ENCODE results near the gene ERBB4. TPM values are rescaled to one million over a fixed set of nuclear protein-coding genes. Genes with fewer than 3 reads are reported as not detected.

The ERBB4 gene
- total RNA-seq, 1 donor from 2014 or later = 22.6 TPM

DNA sequence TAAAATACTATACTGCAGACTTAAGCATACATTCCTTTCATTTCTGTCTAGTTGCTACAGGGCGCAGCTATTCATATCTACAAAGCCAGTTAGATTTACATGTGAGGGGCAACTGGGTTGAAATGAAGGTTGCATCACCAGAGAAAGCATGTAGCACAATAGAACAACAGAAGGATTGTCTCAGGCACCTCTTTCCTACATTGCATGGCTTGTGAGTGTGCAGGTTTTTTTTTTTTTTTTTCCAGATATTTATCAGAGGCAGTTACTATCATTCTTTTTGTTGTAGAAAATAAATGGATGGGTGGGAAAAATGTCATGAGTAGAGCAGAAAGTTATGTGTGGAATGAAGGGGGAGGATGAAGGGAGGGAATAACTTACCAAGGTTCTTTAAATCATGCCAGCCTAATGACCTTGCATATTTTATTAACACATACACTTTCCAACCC lies 86.8 kb downstream of the ERBB4 start:
- H3K27ac ChIP-seq = no peak overlapping the region
- DNase-seq = no peak

DNA sequence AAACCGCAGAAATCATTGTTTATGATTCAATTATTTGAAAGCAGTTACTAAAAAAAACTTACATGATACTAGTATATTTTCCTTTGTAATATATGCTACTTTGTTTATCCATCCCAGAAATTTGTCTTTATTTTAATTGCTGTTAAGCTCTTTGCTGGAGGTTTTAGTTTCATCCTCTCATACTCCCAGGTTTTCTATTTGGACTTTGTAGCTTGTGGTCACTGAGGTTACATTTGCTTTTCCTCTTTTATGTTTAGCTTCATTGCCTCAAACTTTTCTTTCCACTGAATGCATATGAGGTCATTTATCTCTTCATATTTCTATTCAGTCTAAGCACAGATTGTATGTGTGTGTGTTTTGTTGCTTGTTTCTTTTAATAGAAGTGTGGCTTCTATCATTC lies 89.9 kb downstream of the ERBB4 start:
- no peaks in the 10 kb centered on the region for H3K36me3 ChIP-seq
- DNase-seq (no peak), ATAC-seq (no peak)
- H3K27me3 ChIP-seq = no peaks in the 10 kb centered on the region
- no peaks in the 10 kb centered on the region for H3K4me1 ChIP-seq
- TF ChIP-seq, protein P1, sequence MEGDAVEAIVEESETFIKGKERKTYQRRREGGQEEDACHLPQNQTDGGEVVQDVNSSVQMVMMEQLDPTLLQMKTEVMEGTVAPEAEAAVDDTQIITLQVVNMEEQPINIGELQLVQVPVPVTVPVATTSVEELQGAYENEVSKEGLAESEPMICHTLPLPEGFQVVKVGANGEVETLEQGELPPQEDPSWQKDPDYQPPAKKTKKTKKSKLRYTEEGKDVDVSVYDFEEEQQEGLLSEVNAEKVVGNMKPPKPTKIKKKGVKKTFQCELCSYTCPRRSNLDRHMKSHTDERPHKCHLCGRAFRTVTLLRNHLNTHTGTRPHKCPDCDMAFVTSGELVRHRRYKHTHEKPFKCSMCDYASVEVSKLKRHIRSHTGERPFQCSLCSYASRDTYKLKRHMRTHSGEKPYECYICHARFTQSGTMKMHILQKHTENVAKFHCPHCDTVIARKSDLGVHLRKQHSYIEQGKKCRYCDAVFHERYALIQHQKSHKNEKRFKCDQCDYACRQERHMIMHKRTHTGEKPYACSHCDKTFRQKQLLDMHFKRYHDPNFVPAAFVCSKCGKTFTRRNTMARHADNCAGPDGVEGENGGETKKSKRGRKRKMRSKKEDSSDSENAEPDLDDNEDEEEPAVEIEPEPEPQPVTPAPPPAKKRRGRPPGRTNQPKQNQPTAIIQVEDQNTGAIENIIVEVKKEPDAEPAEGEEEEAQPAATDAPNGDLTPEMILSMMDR (IDR thresholded peaks at IDR 0.05) = no peak
- intact Hi-C loops (cut with DNase I) = no loop called here
- no peak overlapping the region for H3K4me3 ChIP-seq
- H3K9me3 ChIP-seq = no peaks in the 10 kb centered on the region
- H3K27ac ChIP-seq = no peak overlapping the region

More for the DNA sequence above, 86.8 kb downstream of the ERBB4 start:
- H3K36me3 ChIP-seq = no peaks in the 10 kb centered on the region
- no peaks in the 10 kb centered on the region for H3K27me3 ChIP-seq
- TF ChIP-seq, protein P1 (IDR thresholded peaks at IDR 0.05) = no peak
- intact Hi-C loops (cut with DNase I) = no loop called here
- H3K4me3 ChIP-seq = no peak overlapping the region
- no peak for ATAC-seq
- no peaks in the 10 kb centered on the region for H3K9me3 ChIP-seq
- no peaks in the 10 kb centered on the region for H3K4me1 ChIP-seq

DNA sequence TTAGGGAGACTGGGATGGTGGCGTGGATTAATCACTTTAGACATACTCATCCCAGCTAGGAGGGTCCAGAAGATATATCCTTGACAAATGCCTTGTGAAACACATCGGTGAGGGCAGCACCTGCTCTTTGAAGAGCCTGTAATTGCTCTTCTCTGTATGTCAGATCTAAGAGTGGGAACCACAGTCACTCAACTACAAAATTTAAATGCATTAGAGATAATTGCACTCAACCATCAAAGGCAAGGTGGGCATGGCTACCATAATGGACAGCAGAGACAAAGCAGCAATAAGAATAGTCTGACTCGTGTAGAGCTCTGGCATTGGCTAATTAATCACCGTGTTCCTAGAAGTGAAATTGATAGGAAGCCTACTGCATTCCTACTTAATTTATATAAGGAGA lies 96.8 kb downstream of the ERBB4 start:
- Histone ChIP-seq H3K36me3 (no peaks in the 10 kb centered on the region), H3K4me3 (no peak overlapping the region), H3K27me3 (no peaks in the 10 kb centered on the region), H3K27ac (no peak overlapping the region), H3K9me3 (peaks cover 5% of the 10 kb centered on the region), H3K4me1 (no peaks in the 10 kb centered on the region)
- ATAC-seq (no peak), DNase-seq (no peak)
- TF ChIP-seq, protein P1 (IDR thresholded peaks at IDR 0.05) = no peak
- intact Hi-C loops (cut with DNase I) = no loop called here

DNA sequence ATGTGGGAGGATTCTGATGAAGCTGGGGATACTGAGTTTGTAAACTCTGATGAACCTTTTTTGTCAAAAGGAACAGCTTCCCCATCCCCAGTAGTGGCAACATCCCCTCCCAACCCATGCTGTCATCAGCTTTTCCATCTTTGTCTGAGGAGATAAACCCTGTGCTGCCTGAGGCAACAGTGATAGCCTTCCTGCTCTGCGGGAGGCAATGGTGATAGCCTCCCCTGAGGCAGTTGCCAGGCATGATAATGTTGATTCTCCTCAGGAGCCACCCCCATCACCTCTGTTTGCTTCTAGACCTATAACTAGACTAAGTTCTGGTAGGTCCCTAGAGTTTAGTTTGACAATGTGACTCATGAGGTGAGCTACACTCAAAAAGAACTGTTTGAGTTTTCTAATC lies 97.5 kb downstream of the ERBB4 start:
- Histone ChIP-seq H3K4me3 (no peak overlapping the region), H3K36me3 (no peaks in the 10 kb centered on the region), H3K9me3 (peaks cover 5% of the 10 kb centered on the region), H3K4me1 (no peaks in the 10 kb centered on the region), H3K27me3 (no peaks in the 10 kb centered on the region), H3K27ac (no peak overlapping the region)
- TF ChIP-seq, protein P1 (IDR thresholded peaks at IDR 0.05) = no peak
- no peak for DNase-seq
- intact Hi-C loops (cut with DNase I) = no loop called here
- no peak for ATAC-seq

DNA sequence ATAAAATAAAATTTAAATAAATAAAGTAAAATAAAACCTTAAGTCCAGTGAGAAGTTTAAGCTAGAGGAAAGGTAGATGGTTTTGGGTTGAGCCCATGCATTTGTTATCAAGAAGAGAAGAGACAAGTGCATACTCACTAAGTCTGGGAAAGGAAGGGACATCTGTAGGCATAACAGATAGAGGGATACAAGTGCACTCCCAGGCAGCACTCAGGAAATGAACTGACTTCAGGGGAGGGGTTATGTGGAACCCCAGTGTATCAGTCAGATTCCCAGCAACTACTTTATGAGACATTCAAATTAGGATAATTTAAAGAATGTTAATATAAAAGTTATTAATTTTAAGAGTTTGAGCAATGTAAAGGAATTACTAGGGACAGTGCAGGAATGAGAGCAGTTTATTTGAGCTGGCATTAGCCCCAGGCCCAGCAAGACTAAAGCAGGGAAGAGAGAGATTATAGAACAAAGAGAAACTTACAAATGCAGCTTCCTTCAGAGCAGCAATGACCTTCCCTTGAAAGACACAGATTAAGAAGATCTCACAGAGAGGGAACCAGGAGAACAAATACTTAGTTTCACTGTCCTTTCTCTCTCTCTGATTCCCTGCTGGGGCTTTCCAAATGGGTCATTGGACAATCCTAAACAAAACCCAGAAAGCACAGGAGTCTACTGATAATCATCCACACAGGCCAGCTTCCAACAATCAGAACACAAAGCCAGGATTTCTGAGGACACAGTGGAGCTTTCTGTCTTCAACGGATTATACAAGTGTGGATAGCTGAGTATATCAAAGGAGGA lies 109.7 kb downstream of the ERBB4 start:
- no peak for DNase-seq
- H3K4me1 ChIP-seq = no peaks in the 10 kb centered on the region
- no peaks in the 10 kb centered on the region for H3K36me3 ChIP-seq
- intact Hi-C loops (cut with DNase I) = no loop called here
- no peaks in the 10 kb centered on the region for H3K9me3 ChIP-seq
- ATAC-seq = no peak
- no peak overlapping the region for H3K4me3 ChIP-seq
- TF ChIP-seq, protein P1 (IDR thresholded peaks at IDR 0.05) = no peak
- H3K27ac ChIP-seq = no peak overlapping the region
- no peaks in the 10 kb centered on the region for H3K27me3 ChIP-seq

Data from upper lobe of right lung (tissue), 1 donor.